Ovary (tissue), 9 donors: Measurements from ENCODE around the gene SSC4D. TPM values are rescaled to one million over a fixed set of nuclear protein-coding genes. Genes with fewer than 3 reads are reported as not detected.
"Not testable (repeated sequence)": the region's sequence is repeated elsewhere in the genome, so short reads cannot be mapped to it uniquely, and the experiment has no call there.

ENCODE experiments used
- DNase-seq, 5 donors: peaks; one replicate each; pipeline ENCODE4 v3.0.0-alpha.2; 2019 to 2020
- H3K27ac ChIP-seq, 2 donors: fragments of 200-600 bp; one replicate each; pipeline versions ENCODE4 v1.5.1 to v1.8.0; 2019 to 2022
- H3K27me3 ChIP-seq: fragments of 200-600 bp; one replicate; pipeline ENCODE4 v1.8.0; 2022
- H3K36me3 ChIP-seq: fragments of 200-600 bp; sonication (generic); one replicate; pipeline ENCODE4 v1.5.1; 2019
- H3K4me1 ChIP-seq: one replicate; pipeline ENCODE4 v1.8.1; 2013; ENCODE audit warnings: mild to moderate bottlenecking, moderate library complexity; ENCODE audit not compliant: insufficient read depth
- H3K4me3 ChIP-seq: fragments of 200-600 bp; sonication (generic); one replicate; pipeline ENCODE4 v1.5.1; 2017
- H3K9me3 ChIP-seq, 2 donors: fragments of 200-600 bp in 1 of 2; sonication (generic) in 1 of 2; one replicate each; pipeline versions ENCODE4 v1.5.1 to v1.8.1; 2013 to 2019; ENCODE audit warnings: mild to moderate bottlenecking in 1 of 2, moderate library complexity in 1 of 2
- CTCF ChIP-seq, 3 donors: fragments of 450-650 bp in 2 of 3; fragments of 200-600 bp in 1 of 3; IDR thresholded peaks; one replicate each; pipeline versions ENCODE4 v1.5.1 to v1.8.0; 2016 to 2022; ENCODE audit warnings: antibody characterized with exemption in 3 of 3, mild to moderate bottlenecking in 1 of 3
- EP300 ChIP-seq: sonication (generic); formaldehyde crosslinking; IDR thresholded peaks from one replicate; pipeline ENCODE4 v1.6.1; 2017; ENCODE audit warnings: antibody characterized with exemption
- POLR2A ChIP-seq: fragments of 450-650 bp; IDR thresholded peaks from one replicate; pipeline ENCODE4 v1.6.1; 2017; ENCODE audit warnings: antibody characterized with exemption, mild to moderate bottlenecking, moderate library complexity
- WGBS, 3 donors: extraction: QIAGEN DNeasy Blood & Tissue Kit in 1 of 3; methylation state at CpG; one replicate each; pipeline versions ENCODE4 v1.1.5 to v1.1.7; 2013 to 2017; 5-methylcytosine and 5-hydroxymethylcytosine counted together
- intact Hi-C, 4 donors: fragments of 100-400 bp; cut with DNase I; formaldehyde crosslinking; loops; one replicate each; pipeline versions ENCODE4 v1.11.0 to v1.15.1; 2022 to 2023
- polyA plus RNA-seq, 2 donors: library from polyadenylated mRNA; stranded (reverse); fragments of 200-250 nt in 1 of 2; fragments of 350-450 nt in 1 of 2; fragmentation: Illumina TruSeq in 1 of 2; extraction: RNeasy Lipid Tissue Mini Kit (QIAGEN cat#74804) in 1 of 2; gene quantifications; one replicate each; pipeline ENCODE4 v1.2.3, GENCODE V29; 2013 to 2014
- total RNA-seq, 7 donors: library from RNA; depleted of rRNA in 2 of 7; stranded (reverse); fragments of >200 nt in 2 of 7; fragmentation: NEBNext Ultra II Directional in 3 of 7; extraction: Animal tissue kit (Norgen Biotek cat#: 25700) in 3 of 7; gene quantifications; one replicate each; pipeline versions ENCODE4 v1.1.0 to v1.2.4, GENCODE V29; 2016 to 2023
- donor health status: DM: no; HTN: no; CAD: no; lungs with moderate emphysema.
- donor health status: DM: no; HTN: no; CAD: no.
- donor health status: Bipolar disorder and iron deficiency.
- donor health status: DM: yes; HTN: yes; CAD: no.
- donor health status: DM: no; HTN: no; CAD: no.
- donor health status: DM: yes; HTN: yes; CAD: no.

Gene SSC4D
- total and polyA plus RNA-seq, 9 donors, result 0.48 to 2.6 (median 1.0) TPM

GRCh38 chr7:76400248-76400647, 9.2 kb downstream of the SSC4D start:
- Histone ChIP-seq H3K4me3 (no peak overlapping the region), H3K36me3 (no peaks in the 10 kb centered on the region), H3K4me1 (peaks cover 5% of the 10 kb centered on the region), H3K27ac (no peak overlapping the region), H3K27me3 (no peaks in the 10 kb centered on the region), H3K9me3 (no peaks in the 10 kb centered on the region)
- DNase-seq, result no peak
- intact Hi-C loops, result no loop called here
- 85 to 94% (median 89%) methylated on average over 23 of the region's 23 CpGs for WGBS, 3 donors
- TF ChIP-seq CTCF (IDR thresholded peaks at IDR 0.05) (no peak), EP300 (no peak), POLR2A (no peak)

GRCh38 chr7:76397409-76398183, 11.9 kb downstream of the SSC4D start:
- TF ChIP-seq EP300 (no peak), CTCF (IDR thresholded peaks at IDR 0.05) (no peak), POLR2A (no peak)
- peak; percentile 84 to 91 (median 88) for DNase-seq
- Histone ChIP-seq H3K9me3 (no peaks in the 10 kb centered on the region), H3K4me1 (peaks cover 8% of the 10 kb centered on the region), H3K36me3 (no peaks in the 10 kb centered on the region), H3K27me3 (no peaks in the 10 kb centered on the region), H3K27ac (peak overlapping the region; percentile 24 to 28), H3K4me3 (peak overlapping the region; percentile 53)
- intact Hi-C loops, result no loop called here
- whole genome bisulfite sequencing, 3 donors, result 12 to 22% (median 14%) methylated on average over 35 to 45 of the region's 45 CpGs

GRCh38 chr7:76396864-76397263, 12.6 kb downstream of the SSC4D start:
- Histone ChIP-seq H3K36me3 (no peaks in the 10 kb centered on the region), H3K27me3 (no peaks in the 10 kb centered on the region), H3K27ac (no peak overlapping the region), H3K4me3 (peak overlapping the region; percentile 53), H3K9me3 (no peaks in the 10 kb centered on the region), H3K4me1 (peaks cover 9% of the 10 kb centered on the region)
- TF ChIP-seq EP300, result no peak
- TF ChIP-seq POLR2A, result no peak
- no peak for TF ChIP-seq CTCF (IDR thresholded peaks at IDR 0.05)
- DNase-seq, result no peak
- intact Hi-C loops, result no loop called here
- WGBS, 3 donors, result 45 to 51% (median 50%) methylated on average over 8 of the region's 8 CpGs

GRCh38 chr7:76395965-76396726, 13.4 kb downstream of the SSC4D start:
- no peak for TF ChIP-seq POLR2A
- TF ChIP-seq EP300, result no peak
- no peak for TF ChIP-seq CTCF (IDR thresholded peaks at IDR 0.05)
- Histone ChIP-seq H3K27ac (no peak overlapping the region), H3K9me3 (no peaks in the 10 kb centered on the region), H3K36me3 (no peaks in the 10 kb centered on the region), H3K4me1 (peaks cover 9% of the 10 kb centered on the region), H3K4me3 (no peak overlapping the region), H3K27me3 (no peaks in the 10 kb centered on the region)
- WGBS, 3 donors, result 28 to 39% (median 35%) methylated on average over 13 of the region's 13 CpGs
- intact Hi-C loops, result no loop called here
- peak in 3 of 5 donors; percentile 41 to 47 (median 42) for DNase-seq

- intact Hi-C loops, H3K9me3 ChIP-seq, H3K36me3 ChIP-seq, H3K4me3 ChIP-seq, DNase-seq, H3K4me1 ChIP-seq, H3K27me3 ChIP-seq, H3K27ac ChIP-seq: not testable (repeated sequence)
- 83 to 87% (median 85%) methylated on average over 11 of the region's 11 CpGs for WGBS, 3 donors
Observed at GRCh38 chr7:76395605-76395964, 13.9 kb downstream of the SSC4D start.
